Measurements from ENCODE around the gene GLIPR2.
"Not testable (repeated sequence)": the region's sequence is repeated elsewhere in the genome, so short reads cannot be mapped to it uniquely, and the experiment has no call there.

Gene GLIPR2
- long read RNA-seq, donor 1, transcript GLIPR2-202 (5 exons, 1,890 nt), result major isoform, 21 of 23 reads
- long read RNA-seq, donor 1, partial matches to known transcripts, result 0 of 23 reads
- long read RNA-seq, donor 1, other reads (novel, unspliced or antisense), result 0 of 23 reads
- long read RNA-seq, donor 2, transcript GLIPR2-202 (5 exons, 1,890 nt), result major isoform, 7 of 8 reads
- long read RNA-seq, donor 2, partial matches to known transcripts, result 0 of 8 reads
- long read RNA-seq, donor 2, other reads (novel, unspliced or antisense), result 0 of 8 reads
- long read RNA-seq, donor 3, partial matches to known transcripts, result 0 of 5 reads
- long read RNA-seq, donor 3, other reads (novel, unspliced or antisense), result 0 of 5 reads
- long read RNA-seq, donor 4, transcript GLIPR2-202 (5 exons, 1,890 nt), result major isoform, 5 of 48 reads
- long read RNA-seq, donor 4, partial matches to known transcripts, result 43 of 48 reads
- long read RNA-seq, donor 4, other reads (novel, unspliced or antisense), result 0 of 48 reads
- long read RNA-seq, donor 5, transcript GLIPR2-202 (5 exons, 1,890 nt), result major isoform, 11 of 30 reads
- long read RNA-seq, donor 5, partial matches to known transcripts, result 19 of 30 reads
- long read RNA-seq, donor 5, other reads (novel, unspliced or antisense), result 0 of 30 reads
- long read RNA-seq, donor 6, transcript GLIPR2-202 (5 exons, 1,890 nt), result major isoform, 20 of 20 reads
- long read RNA-seq, donor 6, partial matches to known transcripts, result 0 of 20 reads
- long read RNA-seq, donor 6, other reads (novel, unspliced or antisense), result 0 of 20 reads
- long read RNA-seq, donor 7, transcript GLIPR2-202 (5 exons, 1,890 nt), result major isoform, 14 of 14 reads
- long read RNA-seq, donor 7, partial matches to known transcripts, result 0 of 14 reads
- long read RNA-seq, donor 7, other reads (novel, unspliced or antisense), result 0 of 14 reads
- long read RNA-seq, donor 8, transcript GLIPR2-202 (5 exons, 1,890 nt), result major isoform, 12 of 14 reads
- long read RNA-seq, donor 8, partial matches to known transcripts, result 0 of 14 reads
- long read RNA-seq, donor 8, other reads (novel, unspliced or antisense), result 0 of 14 reads

- peak; percentile 87 for DNase-seq
These were observed at the start of gene GLIPR2 for GRCh38 chr9:36136272-36136893. GLIPR2 (plus strand) TSS chr9:36136733; CDS start chr9:36136779, 46 bp downstream.

GRCh38 chr9:36087054-36087453 is 49.5 kb upstream of the GLIPR2 start:
- not testable (repeated sequence) for DNase-seq

DNA sequence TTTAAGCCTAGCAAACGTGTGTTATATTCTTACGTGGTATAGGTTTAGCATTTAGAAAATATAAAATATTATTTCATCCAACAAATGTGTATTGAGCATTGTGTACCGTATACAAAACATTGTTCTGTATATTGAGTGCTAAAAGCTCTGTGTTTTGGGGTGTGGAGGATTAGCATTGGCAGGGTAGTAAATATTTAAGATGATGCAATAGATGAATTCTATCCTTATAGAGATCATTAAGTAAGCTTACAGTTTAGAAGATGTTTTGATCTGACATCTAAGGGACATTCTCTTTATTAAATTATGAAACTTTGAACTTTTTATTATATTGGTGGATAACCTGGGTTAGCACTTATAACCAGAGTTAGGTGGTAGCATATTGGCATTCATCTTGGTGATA is 48.5 kb upstream of the GLIPR2 start:
- no peak for DNase-seq

GRCh38 chr9:36091026-36091953 is 45.2 kb upstream of the GLIPR2 start:
- peak; percentile 37 for DNase-seq

DNA sequence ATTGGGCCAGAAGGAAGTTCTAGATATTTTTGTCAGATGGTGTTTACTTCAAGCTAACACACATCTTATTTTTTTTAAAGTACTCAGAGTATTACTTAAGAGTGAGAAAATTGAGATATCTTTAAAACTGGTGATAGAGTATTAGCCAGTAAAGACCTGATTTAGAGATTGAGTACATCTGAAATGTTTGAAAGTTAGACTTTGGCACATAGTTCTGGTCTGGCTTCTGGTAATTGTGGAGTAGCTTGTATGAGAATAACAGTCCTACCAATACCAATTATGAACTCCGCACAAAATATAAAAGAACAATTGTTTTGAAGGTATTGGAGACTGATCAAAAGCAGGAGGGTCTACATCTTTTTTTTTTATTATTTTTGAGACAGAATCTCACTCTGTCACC is 44.5 kb upstream of the GLIPR2 start:
- DNase-seq, result no peak

DNA sequence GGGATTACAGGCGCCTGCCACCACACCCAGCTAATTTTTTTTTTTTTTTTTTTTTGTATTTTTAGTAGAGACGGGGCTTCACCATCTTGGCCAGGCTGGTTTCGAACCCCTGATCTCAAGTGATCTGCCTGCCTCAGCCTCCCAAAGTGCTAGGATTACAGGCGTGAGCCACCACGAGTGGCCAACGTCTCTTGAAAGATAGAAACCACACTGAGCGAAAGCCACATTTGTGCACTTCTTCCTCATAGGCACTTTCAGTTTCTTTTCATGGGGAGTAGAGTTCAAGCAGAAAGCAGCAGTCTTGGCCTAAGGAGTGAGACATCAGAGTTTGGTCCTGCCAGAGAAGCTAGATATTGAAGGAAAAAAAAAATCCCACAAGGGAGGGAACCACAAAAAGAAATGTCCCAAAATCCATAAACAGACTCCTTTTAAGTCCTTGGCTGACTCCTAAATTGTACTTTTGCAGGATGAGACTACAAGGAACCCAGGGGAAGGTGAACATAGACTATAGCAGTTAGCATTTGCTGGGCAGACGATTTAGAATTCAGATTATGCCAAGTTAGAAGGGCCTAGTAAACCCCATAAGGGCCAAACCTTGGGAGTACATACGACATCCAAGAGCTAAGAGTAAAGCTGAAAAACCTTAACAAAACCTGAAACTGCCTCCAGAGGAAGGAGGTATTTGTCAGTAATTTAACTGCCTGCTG is 43.9 kb upstream of the GLIPR2 start:
- DNase-seq, result no peak

DNA sequence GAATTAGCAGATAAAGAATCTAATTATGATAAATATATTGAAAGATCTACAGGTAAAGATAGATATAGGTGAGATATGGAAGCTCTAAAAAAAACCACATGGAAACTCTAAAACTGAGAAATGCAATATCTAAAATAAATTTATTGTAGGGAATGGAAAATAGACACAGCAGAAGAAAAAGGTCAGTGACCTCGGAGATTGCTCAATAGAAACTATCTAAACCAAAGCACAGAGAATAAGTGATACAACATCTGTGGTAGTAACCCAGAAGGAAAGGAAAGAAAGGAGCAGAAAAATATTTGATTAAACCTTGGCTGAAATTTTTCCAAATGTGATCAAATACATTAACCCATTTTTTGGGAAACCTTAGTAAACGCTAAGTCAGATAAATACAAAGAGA is 43.1 kb upstream of the GLIPR2 start:
- DNase-seq, result no peak

DNA sequence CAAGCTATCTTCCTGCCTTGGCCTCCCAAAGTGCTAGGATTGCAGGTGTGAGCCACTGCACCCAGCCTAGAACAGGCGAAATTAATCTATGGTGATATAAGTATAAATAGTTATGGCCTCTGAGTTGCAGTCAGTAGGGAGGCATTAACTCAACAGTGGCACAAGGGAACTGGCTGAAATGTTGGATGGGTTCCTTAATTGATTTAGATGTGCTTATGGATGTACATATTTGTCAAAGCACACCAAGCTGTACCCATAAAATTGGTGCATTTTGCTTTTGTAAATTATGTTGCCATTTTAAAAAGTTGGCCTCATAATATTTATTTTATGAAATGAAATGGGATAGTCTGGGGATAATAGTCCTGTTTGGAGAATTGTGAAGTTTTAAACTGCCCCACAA is 36.8 kb upstream of the GLIPR2 start:
- DNase-seq, result no peak

DNA sequence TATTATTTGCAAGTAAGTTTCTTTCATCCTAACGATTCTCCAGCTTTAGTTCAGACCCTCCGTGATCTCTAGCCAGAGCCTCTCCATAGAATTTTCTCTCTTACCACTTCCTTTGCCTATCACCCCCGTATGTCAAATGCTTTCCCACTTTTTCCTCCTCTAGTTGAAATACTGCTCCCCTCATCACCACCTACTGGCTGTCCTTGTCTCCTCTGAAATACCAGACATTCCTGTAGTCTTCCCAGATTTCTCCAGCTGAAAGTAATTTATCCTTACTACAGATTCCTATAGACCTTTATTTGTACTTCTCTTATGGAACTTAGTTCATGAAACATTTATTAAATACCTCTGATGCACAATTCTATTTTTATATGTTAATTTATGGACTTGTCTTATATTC is 36.0 kb upstream of the GLIPR2 start:
- DNase-seq, result no peak

DNA sequence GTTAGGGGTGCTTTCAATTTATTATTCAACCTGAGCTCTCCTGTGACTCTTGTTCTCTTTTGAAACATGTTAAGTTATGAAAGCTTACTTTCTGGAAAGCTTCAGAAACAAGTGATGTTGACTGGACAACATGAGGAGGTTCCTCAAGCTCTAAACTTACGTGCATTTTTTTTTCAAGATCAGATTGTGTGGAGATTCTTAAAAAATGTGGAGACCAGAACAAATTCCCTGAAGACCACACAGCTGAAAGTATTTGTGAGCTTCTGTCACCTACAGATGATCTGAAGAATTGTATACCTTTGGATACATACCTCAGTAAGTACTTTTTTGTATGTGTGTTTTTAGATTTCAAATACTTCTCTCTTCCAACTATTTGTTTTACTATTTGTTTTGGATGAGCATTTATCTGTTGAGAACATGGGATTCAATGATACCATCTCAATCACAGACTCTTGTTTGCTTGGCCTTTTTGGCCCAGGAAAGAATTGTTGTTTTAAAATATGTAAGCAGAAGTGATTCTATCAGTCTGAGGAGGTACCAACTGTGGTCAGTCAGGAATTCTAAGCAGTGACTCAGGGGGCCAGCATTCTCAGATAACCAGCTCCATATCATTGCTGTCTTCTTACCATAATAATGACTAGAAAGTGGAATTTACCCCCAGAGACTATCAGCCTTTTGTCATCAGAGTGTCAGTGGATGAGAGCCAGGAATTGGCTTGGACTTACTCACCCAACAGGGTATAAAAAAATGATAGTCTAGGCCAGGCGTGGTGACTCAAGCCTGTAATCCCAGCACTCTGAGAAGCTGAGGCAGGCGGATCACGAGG is 34.4 kb upstream of the GLIPR2 start:
- no peak for DNase-seq

DNA sequence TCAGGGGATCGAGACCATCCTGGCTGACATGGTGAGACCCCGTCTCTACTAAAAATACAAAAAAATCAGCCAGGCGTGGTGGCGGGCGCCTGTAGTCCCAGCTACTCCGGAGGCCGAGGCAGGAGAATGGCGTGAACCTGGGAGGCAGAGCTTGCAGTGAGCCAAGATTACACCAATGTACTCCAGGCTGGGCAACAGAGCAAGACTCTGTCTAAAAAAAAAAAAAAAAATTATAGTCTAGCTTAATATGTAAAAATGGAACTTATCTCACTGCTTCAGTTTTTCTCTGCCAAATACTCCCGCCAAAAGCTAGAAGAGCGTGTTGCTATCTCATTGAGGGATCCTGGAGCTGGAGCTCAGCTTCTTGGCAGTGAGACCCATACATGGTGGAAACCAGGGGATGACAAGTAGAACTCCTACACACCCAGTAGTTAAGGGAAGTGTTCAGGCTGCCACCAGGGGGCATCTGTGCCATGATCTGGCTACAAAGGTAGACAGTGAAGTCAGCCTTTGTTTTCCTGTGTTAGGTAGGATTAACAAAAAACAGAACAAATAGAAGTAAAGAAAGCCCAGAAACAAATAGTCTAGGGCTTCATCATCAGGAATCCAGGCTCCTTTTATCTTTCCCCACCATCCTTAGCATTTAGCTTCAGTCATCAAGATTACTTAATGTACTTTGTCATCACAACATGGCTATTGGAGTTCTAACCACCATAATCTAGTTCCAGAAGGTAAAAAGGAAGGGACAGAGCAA is 33.6 kb upstream of the GLIPR2 start:
- no peak for DNase-seq

- no peak for DNase-seq
These were observed 27.5 kb upstream of the GLIPR2 start for GRCh38 chr9:36109071-36109470.

DNA sequence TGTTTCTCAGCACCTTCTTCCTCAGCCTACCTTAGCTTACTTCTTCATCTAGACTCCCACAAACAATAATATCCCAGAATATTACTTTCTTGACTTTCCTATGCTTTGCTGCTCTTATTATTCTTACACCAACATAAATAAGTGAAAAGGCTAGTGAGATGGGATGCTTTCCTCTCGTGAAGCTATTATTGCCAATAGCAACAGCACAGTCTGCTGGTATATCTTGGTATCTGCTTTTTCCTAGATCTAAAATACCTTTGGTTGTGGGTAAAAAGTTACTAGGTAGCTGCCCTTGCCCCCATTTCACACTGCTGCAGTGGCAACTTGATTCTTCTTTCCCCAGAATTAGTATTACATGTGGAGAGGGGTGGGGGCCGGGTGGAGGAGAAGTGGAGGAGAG is 26.1 kb upstream of the GLIPR2 start:
- no peak for DNase-seq

DNA sequence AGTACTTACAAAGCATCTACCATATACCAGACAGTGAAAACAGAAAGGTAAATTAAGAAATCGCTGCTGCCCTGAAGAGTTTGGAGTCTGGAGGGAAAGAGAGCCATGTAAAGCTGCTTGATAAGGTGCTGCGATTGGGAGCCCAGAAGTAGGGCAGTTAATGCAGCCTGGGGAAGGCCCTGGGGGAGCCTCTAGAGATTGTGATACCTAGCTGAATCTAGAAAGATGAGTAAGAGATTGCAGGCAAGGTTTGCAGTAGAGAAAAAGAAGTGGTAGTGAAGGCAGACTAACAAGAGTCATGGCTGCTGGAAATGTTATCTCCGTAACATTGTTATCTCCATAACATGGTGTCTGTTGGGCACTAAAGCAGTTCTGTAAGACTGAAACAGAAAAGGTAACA is 24.0 kb upstream of the GLIPR2 start:
- DNase-seq, result no peak

- no peak for DNase-seq
These were observed 22.5 kb upstream of the GLIPR2 start for GRCh38 chr9:36113999-36114398.

GRCh38 chr9:36116593-36116992 is 19.9 kb upstream of the GLIPR2 start:
- DNase-seq, result no peak

DNA sequence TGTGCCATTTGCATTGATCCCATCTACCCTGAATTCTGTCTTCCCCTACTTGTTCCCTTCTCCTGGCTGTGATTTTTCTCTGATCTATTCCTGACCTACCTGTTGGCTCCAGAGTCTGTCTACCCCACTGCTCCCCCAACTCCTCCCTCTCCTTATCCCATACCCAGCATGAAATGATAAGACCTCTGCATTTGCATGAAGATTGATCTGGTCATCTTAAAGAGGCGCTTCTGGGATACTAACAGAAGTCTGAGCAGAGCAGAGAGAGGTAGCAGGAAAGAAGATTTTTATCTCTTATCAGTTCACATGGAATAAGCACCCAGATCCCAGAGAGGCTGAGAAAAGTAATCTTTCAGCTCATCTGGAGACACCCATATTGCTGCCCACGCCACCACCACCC is 18.3 kb upstream of the GLIPR2 start:
- no peak for DNase-seq

- DNase-seq, result no peak
These were observed 17.8 kb upstream of the GLIPR2 start for GRCh38 chr9:36118706-36119105.

DNA sequence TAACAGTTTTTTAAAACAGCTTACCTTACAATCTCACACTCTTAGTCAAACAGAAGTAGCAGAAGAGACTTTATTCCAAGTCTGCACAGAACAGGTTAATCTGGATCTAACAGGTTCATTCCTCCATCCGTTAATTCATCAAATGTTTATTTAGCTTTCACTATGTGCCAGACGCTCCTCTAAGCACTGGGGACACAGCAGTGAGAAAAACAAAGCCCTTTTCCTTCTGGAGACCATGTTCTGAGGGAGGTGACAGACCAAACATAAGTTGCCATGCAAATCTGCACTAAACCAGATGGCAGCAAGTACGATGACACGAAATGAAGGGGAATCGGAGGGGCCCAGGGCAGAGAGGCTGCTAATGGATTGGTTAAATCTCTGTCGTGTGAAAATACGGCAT is 17.1 kb upstream of the GLIPR2 start:
- no peak for DNase-seq

All from right kidney (tissue), 9 donors.